GM21515 (cell line): ENCODE measurements around the gene PSAP.
A peak's percentile ranks its signal among the peaks of the same experiment; 100 is the strongest.

ENCODE experiments used
- ATAC-seq: cut with Tn5 transposase; IDR thresholded peaks from one replicate; pipeline ENCODE4 v1.9.1; 2021; ENCODE audit not compliant: unreplicated experiment

Gene PSAP

GRCh38 chr10:71788954-71789353, 62.1 kb downstream of the PSAP start:
- no peak for ATAC-seq

DNA sequence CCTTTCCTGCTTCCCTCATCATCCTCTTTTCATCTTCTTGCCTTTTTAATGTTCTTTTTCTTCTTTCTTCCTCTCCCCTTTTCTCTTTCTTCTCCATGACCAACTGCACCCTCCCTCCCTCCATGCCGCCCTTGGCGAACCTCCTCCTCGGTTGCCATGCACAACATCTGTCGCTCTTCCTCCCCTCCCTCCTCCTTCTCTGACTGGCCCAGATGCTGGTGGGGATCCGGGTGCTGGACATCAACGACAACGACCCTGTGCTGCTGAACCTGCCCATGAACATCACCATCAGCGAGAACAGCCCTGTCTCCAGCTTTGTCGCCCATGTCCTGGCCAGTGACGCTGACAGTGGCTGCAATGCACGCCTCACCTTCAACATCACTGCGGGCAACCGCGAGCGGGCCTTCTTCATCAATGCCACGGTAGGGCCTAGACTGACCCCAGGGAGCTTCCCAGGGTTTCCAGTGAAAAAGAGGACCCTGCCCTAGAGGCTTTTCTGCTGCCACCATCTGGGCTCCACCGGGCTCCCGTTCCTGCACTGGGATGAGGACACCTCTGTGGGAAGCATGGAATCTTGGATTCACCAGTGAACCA, 66.3 kb downstream of the PSAP start:
- ATAC-seq = no peak

DNA sequence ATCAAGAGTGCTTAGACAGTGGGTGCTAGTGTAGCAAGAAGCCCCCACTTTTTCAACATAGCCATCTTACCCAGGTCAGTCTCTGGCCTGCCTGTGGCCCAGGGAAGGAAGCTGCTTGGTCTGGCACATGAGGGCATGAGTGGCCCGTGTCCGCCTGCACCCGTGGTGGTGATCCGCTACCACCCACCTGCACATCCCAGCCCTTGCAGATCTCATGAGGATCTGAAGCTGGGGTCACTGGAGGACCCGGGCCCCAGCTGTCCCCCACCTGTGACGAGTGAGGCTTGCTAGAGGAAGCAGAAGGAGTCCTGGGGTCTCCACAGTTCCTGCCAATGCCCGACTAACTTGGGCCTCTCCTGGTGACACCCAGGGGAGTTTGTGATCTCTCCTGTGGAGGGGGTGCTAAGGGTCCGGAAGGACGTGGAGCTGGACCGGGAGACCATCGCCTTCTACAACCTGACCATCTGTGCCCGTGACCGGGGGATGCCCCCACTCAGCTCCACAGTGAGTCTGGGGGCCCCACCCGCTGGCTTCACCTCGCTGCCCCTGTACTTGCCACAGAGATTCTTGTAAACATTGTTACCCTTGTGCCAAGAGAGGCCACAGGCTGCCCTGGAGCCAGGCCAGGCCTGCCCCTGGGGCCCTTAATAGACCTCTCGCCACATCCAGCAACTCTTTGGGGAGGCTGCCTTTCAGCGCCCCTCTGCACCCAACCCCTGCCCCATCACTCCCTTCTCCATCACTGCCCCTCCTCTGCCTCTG, 67.0 kb downstream of the PSAP start:
- ATAC-seq = no peak

GRCh38 chr10:71782917-71783490, 68.0 kb downstream of the PSAP start:
- no peak for ATAC-seq

- ATAC-seq = no peak
These were observed 68.7 kb downstream of the PSAP start for GRCh38 chr10:71782221-71782916.

- no peak for ATAC-seq
These were observed 70.3 kb downstream of the PSAP start for GRCh38 chr10:71780719-71781118.

DNA sequence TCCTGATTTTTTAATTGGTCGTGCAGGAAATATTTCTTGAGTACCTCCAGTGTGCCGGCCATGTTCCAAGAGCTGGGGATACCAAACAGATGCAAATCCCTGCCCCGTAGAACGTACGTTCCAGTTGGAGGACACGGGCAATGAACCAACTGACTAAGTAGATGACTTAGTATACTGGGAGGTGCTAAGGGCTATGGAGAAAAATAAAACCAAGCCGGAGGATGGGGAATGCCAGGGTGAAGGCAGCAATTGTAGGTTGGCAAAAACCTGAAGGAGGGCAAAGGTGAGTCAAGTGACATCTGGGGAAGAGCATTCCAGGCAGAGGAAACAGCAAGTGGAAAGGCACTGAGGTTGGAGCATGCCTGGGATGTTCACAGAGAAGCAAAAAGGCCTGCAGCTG, 70.9 kb downstream of the PSAP start:
- ATAC-seq = no peak

DNA sequence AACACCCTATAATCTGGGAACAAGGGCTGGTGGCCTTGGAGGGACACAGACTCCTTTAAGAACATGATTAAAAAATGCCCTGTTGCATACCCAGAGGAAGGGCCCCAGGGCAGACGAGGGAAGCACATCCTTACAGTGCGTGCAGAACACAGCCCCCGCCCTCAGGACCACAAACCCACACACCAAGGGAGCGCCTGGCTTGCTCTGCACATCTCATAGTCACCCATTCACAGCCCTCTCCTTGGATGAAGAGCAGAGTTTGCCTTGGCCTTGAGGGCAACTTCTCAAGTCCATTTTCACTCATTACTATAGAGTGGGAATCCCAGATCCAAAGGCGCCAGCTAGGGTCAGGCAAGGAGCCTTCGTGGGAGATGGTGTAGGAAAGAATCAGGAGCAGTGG, 71.4 kb downstream of the PSAP start:
- no peak for ATAC-seq

DNA sequence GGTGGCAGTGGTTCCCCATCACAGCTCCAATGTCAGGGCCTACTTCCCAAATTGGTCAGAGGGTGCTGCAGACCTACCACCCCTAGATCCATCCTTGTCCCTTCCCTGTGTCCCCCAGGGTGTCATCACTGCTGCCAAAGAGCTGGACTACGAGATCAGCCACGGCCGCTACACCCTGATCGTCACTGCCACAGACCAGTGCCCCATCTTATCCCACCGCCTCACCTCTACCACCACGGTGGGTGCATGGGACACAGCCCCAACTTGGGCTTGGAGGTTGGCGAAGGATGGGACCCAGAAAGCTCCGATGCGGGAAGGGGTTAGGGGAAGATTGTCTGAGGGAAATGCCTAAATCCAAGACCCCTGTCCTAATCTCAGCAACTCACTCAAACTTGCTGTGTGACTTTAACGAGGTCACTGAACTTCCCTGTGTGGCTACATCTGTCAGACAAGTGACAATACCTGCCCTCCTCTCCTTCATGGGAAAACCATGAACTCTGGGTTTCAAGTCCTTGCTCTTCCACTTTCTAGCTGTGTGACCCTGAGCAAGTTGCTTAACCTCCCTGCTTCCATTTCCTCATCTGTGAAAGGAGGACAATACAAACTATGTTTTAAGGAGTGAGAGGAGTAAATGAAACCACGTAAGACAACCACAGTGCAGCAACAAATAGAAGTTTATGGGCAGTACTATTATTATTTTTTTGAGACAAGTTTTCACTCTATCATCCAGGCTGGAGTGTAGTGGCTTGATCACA, 72.8 kb downstream of the PSAP start:
- ATAC-seq = no peak

DNA sequence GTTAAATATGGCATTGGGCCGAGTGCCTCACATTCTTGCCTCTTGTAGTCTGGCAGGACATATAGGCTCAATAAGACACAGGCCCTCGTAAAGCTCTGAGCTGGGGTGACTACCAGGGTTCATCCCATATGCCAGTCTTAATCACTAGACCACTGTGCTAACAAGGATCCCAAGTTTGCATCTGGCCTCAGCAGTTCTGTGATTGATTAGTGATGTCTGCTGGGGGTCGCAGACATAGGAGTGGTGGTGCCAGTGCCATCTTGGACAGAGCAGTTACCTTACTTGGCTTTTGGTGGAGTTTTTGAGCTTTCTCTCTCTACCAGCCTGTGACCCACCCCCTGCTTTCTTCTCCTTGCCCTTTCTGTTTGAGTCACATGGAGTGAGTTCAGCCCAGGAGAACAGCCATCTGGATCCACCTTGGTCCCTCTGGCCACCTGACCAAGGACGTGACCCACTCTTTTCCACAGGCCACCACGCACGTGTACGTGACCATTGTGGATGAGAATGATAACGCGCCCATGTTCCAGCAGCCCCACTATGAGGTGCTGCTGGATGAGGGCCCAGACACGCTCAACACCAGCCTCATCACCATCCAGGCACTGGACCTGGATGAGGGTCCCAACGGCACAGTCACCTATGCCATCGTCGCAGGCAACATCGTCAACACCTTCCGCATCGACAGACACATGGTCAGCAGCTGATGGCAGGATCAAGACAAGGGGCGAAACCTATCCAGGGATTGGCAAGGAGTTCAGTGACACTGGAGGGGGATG, 73.7 kb downstream of the PSAP start:
- no peak for ATAC-seq

DNA sequence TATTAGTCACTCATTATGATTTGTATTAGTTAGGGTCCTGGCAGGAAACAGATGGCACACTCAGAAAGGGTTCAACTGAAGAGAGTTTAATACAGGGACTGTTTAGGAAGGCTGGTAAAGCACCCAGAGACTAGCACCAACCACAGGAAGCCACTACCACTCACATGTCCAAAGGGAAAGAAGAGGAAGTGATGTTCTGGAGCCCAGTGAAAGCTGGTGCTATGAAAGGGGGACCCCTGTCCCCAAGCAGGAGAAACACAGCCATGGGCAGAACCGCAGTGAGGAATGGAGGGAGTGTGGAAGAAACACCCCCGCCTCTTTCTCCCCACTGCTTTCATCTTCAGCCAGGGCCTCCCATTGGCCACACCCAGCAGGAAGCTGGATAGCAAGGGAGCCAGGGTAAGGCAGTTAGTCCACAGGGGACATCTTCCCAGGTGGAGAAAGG, 74.5 kb downstream of the PSAP start:
- no peak for ATAC-seq

- ATAC-seq = no peak
These were observed 75.9 kb downstream of the PSAP start for GRCh38 chr10:71774916-71775702.

DNA sequence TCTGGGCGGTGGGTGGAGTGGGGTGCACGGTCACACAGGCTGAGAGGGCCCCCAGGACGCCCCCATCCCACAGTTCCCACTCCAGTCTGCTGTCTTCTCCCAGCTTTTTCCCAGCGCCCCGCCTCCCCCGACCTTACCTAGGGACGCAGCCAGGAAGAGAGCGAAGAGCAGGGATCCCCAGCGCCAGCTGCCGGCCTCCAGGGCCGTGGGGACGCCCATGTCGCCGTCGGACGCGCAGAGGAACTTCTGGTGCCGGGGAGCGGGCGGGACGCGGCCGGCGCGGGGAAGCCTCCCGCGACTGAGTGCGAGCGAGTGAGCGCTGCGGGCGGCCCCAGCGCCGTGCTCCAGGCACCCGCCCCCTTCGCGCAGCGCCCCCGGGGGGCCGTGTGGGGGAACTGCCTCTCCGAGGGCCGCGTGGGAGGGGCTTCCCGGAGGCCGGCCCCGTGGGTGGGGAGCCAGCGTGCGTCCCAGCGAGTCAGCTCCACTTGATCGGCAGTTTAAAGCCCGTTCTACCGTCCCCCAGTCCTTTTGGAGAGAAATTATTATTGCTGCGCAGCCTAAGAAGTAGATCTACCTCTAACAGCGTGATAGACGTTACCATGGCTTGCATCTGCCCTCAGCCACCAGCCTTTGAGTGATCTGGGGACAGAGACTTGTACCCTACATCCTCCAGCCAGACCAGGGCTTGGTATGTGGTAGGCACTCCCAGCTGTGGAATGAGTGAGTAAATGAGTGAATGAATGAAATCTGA, 77.7 kb downstream of the PSAP start, which contains the start of gene VSIR:
Gene VSIR (minus strand): TSS at position 300 of the 751 bp plus-strand sequence. CDS start 81 bp downstream, at position 219.
- ATAC-seq = peak; percentile 70

- no peak for ATAC-seq
These were observed 78.2 kb downstream of the PSAP start for GRCh38 chr10:71772832-71773220.

- ATAC-seq = no peak
These were observed 79.0 kb downstream of the PSAP start for GRCh38 chr10:71771821-71772617.

GRCh38 chr10:71771204-71771603, 79.8 kb downstream of the PSAP start:
- ATAC-seq = no peak

DNA sequence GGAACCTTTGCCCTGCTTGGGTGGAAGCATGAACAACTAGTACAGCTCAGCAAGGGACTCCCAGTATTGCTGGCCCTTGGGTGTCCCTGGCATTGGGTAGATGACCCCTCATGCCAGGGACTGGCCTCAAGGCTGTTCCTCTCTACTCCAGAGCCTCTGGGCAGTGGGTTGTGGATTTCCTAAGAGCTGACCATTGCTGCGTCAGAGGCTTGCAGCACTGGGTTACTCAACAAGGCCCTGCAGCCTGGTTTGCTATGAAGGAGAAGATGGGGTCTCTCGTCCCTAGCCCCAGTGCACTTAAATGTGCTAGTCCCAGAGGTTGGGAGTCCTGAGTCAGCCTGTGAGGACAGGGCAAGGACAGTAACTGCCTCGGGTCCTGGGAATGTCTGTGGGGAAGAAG, 80.3 kb downstream of the PSAP start:
- ATAC-seq = no peak

GRCh38 chr10:71770255-71770654, 80.8 kb downstream of the PSAP start:
- ATAC-seq = no peak
